HCT116 (cell line): ENCODE results near the gene ZNF197. TPM values are rescaled to one million over a fixed set of nuclear protein-coding genes. Genes with fewer than 3 reads are reported as not detected.

Experiments used
- ATAC-seq: fragments of 200-7000 bp; cut with Tn5 transposase; 2 replicates; pipeline ENCODE4 v1.9.1; 2020; ENCODE audit warnings: mild to moderate bottlenecking, moderate library complexity
- BruUV-seq: library from RNA; stranded (reverse); fragments of 400-500 nt; replicated peaks from 2 replicates; lab custom pipeline; 2021; lab: Mats Ljungman, UMichigan
- CTCF ChIA-PET: fragments of 300-600 bp; sonication (Branson Sonifier 250); formaldehyde crosslinking; loops from one replicate; lab custom pipeline; 2021; ENCODE audit warnings: antibody characterized with exemption; lab: Charles Lee
- POLR2A ChIA-PET: fragments of 300-600, 350-600 bp; sonication (Branson Sonifier 250); formaldehyde crosslinking; loops from one replicate; lab custom pipeline; 2021; ENCODE audit warnings: antibody characterized with exemption; lab: Charles Lee
- RAD21 ChIA-PET, 2 experiments: fragments of 300-600 bp; sonication (Branson Sonifier 250); formaldehyde crosslinking; loops; one replicate each; lab custom pipeline; 2023; ENCODE audit warnings: low total read pairs in 2 of 2; ENCODE audit not compliant: uncharacterized antibody in 2 of 2, unreplicated experiment in 2 of 2, low non-redundant PET in 1 of 2; lab: Charles Lee
- DNase-seq: peaks from one replicate; pipeline ENCODE4 v3.0.0-alpha.2; 2010; ENCODE audit warnings: low read depth, low spot score
- H2AFZ ChIP-seq: fragments of 200-600 bp; shearing (Covaris generic), sonication (generic); 2 replicates; pipeline ENCODE4 v1.6.1; 2017; ENCODE audit warnings: low read depth, mixed run types, mixed read lengths, antibody characterized with exemption, low read length; ENCODE audit not compliant: poor library complexity, severe bottlenecking
- H3K27ac ChIP-seq: 2 replicates; pipeline ENCODE4 v1.5.1; 2012; ENCODE audit warnings: low read depth, low read length
- H3K27me3 ChIP-seq: fragments of 200-600 bp; sonication (generic); 2 replicates; pipeline ENCODE4 v1.6.1; 2016; ENCODE audit warnings: mixed run types, low read length, mixed read lengths; ENCODE audit not compliant: insufficient read depth
- H3K36me3 ChIP-seq, 2 experiments: fragments of 200-500 bp in 1 of 2; fragments of 200-600 bp in 1 of 2; sonication (Bioruptor generic) in 1 of 2; sonication (generic) in 1 of 2; 2 replicates each; pipeline versions ENCODE4 v1.5.1 to v1.6.1; 2014 to 2016; ENCODE audit warnings: low read length in 2 of 2, inconsistent platforms in 1 of 2, mixed read lengths in 1 of 2, mixed run types in 1 of 2; ENCODE audit not compliant: insufficient read depth in 2 of 2, control insufficient read depth in 1 of 2
- H3K4me1 ChIP-seq, 2 experiments: fragments of 200-600 bp in 1 of 2; sonication (generic) in 1 of 2; 2 replicates each; pipeline versions ENCODE4 v1.5.1 to v1.6.1; 2012 to 2017; ENCODE audit warnings: low read length in 2 of 2, inconsistent platforms in 1 of 2, mild to moderate bottlenecking in 1 of 2, mixed read lengths in 1 of 2, mixed run types in 1 of 2, moderate library complexity in 1 of 2; ENCODE audit not compliant: insufficient read depth in 2 of 2, control insufficient read depth in 1 of 2
- H3K4me2 ChIP-seq: fragments of 200-600 bp; sonication (generic); 2 replicates; pipeline ENCODE4 v1.6.1; 2017; ENCODE audit warnings: mixed run types, low read length, mixed read lengths
- H3K4me3 ChIP-seq, 2 experiments: fragments of 200-600 bp in 1 of 2; sonication (generic) in 1 of 2; replicated peaks in 1 of 2; 2 replicates each; pipeline ENCODE4 v1.5.1; 2011 to 2016; ENCODE audit warnings: low read length in 2 of 2, control low read depth in 1 of 2, low read depth in 1 of 2, mild to moderate bottlenecking in 1 of 2, mixed read lengths in 1 of 2, mixed run types in 1 of 2
- H3K79me2 ChIP-seq: fragments of 200-600 bp; sonication (generic); 2 replicates; pipeline ENCODE4 v1.6.1; 2017; ENCODE audit warnings: mild to moderate bottlenecking, mixed run types, low read length, moderate library complexity, mixed read lengths; ENCODE audit not compliant: insufficient read depth
- H3K9ac ChIP-seq: fragments of 200-600 bp; sonication (generic); 2 replicates; pipeline ENCODE4 v1.6.1; 2016; ENCODE audit warnings: low read length, mixed read lengths
- H3K9me2 ChIP-seq: fragments of 200-600 bp; sonication (generic), shearing (Covaris generic); 2 replicates; pipeline ENCODE4 v1.6.1; 2017; ENCODE audit warnings: mixed run types, mild to moderate bottlenecking, moderate library complexity; ENCODE audit not compliant: insufficient read depth
- H3K9me3 ChIP-seq, 2 experiments: fragments of 200-500 bp in 1 of 2; fragments of 200-600 bp in 1 of 2; sonication (Bioruptor generic) in 1 of 2; sonication (generic) in 1 of 2; 2 replicates each; pipeline ENCODE4 v1.6.1; 2014 to 2017; ENCODE audit warnings: low read length in 2 of 2, mixed read lengths in 2 of 2, inconsistent platforms in 1 of 2, low read depth in 1 of 2, mild to moderate bottlenecking in 1 of 2, mixed run types in 1 of 2, moderate library complexity in 1 of 2; ENCODE audit not compliant: control insufficient read depth in 1 of 2, insufficient read depth in 1 of 2
- H4K20me1 ChIP-seq: fragments of 200-600 bp; sonication (generic), shearing (Covaris generic); 2 replicates; pipeline ENCODE4 v1.6.1; 2017; ENCODE audit warnings: mixed run types, mild to moderate bottlenecking, moderate library complexity; ENCODE audit not compliant: insufficient read depth
- CBX3 ChIP-seq: IDR thresholded peaks from 2 replicates; pipeline ENCODE4 v1.6.1; 2012; ENCODE audit warnings: low read depth
- EGR1 ChIP-seq: IDR thresholded peaks from 2 replicates; pipeline ENCODE4 v1.6.1; 2012; ENCODE audit warnings: low read depth
- ELF1 ChIP-seq: IDR thresholded peaks from 2 replicates; pipeline ENCODE4 v1.6.1; 2012; ENCODE audit warnings: low read depth, borderline replicate concordance
- EZH2 ChIP-seq: fragments of 200-600 bp; sonication (generic); IDR thresholded peaks from 2 replicates; pipeline ENCODE4 v1.6.1; 2017; ENCODE audit warnings: antibody characterized with exemption, mixed run types
- EZH2phosphoT487 ChIP-seq: fragments of 200-600 bp; IDR thresholded peaks from 2 replicates; pipeline ENCODE4 v1.6.1; 2018; ENCODE audit warnings: antibody characterized with exemption, borderline replicate concordance
- FOSL1 ChIP-seq: IDR thresholded peaks from 2 replicates; pipeline ENCODE4 v1.6.1; 2012; ENCODE audit warnings: low read depth
- MAX ChIP-seq: IDR thresholded peaks from 2 replicates; pipeline ENCODE4 v1.6.1; 2012
- POLR2A ChIP-seq: IDR thresholded peaks from 2 replicates; pipeline ENCODE4 v1.7.0; 2011; ENCODE audit warnings: borderline replicate concordance; ENCODE audit not compliant: insufficient read depth, insufficient read length; ENCODE audit errors: extremely low read depth
- RAD21 ChIP-seq: IDR thresholded peaks from 2 replicates; pipeline ENCODE4 v1.6.1; 2012; ENCODE audit warnings: low read depth, mild to moderate bottlenecking
- TCF7L2 ChIP-seq: IDR thresholded peaks from 2 replicates; pipeline ENCODE4 v1.7.0; 2011; ENCODE audit warnings: borderline replicate concordance, inconsistent platforms; ENCODE audit not compliant: insufficient read depth, insufficient read length; ENCODE audit errors: extremely low read depth
- YY1 ChIP-seq: IDR thresholded peaks from 2 replicates; pipeline ENCODE4 v1.6.1; 2011; ENCODE audit warnings: low read length, low read depth, moderate library complexity, mild to moderate bottlenecking; ENCODE audit not compliant: insufficient replicate concordance; ENCODE audit errors: extremely low read depth
- ZFX ChIP-seq: fragments of 450-650 bp; IDR thresholded peaks from 2 replicates; pipeline ENCODE4 v1.6.1; 2017
- ZNF274 ChIP-seq: fragments of 200-500 bp; sonication (Bioruptor generic); IDR thresholded peaks from 2 replicates; pipeline ENCODE4 v1.6.1; 2014; ENCODE audit warnings: mild to moderate bottlenecking, low read depth, low read length, inconsistent platforms
- intact Hi-C: fragments of 100-400 bp; cut with micrococcal nuclease; formaldehyde crosslinking; loops from 2 replicates; pipeline ENCODE4 v1.10.0; 2022
- total RNA-seq: library from RNA; stranded (reverse); gene quantifications from one replicate; pipeline ENCODE4 v1.2.1, GENCODE V29; 2021; ENCODE audit not compliant: unreplicated experiment
- TF ChIP-seq, protein P1 (sequence below): IDR thresholded peaks from 2 replicates; pipeline ENCODE4 v1.6.1; 2011; ENCODE audit warnings: mild to moderate bottlenecking, low read length, moderate library complexity; ENCODE audit not compliant: insufficient replicate concordance; ENCODE audit errors: extremely low read depth
- TF ChIP-seq, protein P2 (sequence below): IDR thresholded peaks from 2 replicates; pipeline ENCODE4 v1.6.1; 2012; ENCODE audit warnings: low read depth

ZNF197 gene
- total RNA-seq, 1 experiment from 2014 or later: 16.5 TPM

DNA sequence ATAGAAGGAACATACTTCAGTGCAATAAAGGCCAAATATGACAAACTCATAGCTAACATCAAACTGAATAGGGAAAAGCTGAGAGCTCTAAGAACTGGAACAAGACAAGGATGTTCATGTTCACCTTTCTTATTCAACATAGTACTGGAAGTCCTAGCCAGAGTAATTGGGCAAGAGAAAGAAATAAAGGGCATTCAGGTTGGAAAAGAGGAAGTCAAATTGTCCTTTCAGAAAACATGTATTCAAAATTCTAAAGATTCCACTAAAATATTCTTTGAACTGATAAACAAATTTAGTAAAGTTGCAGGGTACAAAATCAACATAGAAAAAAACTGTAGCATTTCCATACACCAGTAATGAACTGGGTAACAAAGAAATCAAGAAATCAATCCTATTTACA is 12.2 kb upstream of the ZNF197 start:
- Histone ChIP-seq H3K9me2 (no peaks in the 10 kb centered on the region), H4K20me1 (no peaks in the 10 kb centered on the region), H3K4me1 (no peaks in the 10 kb centered on the region), H2AFZ (no peak overlapping the region), H3K4me3 (no peak overlapping the region), H3K9me3 (no peaks in the 10 kb centered on the region), H3K79me2 (no peaks in the 10 kb centered on the region), H3K27ac (no peak overlapping the region), H3K36me3 (no peaks in the 10 kb centered on the region), H3K27me3 (no peaks in the 10 kb centered on the region), H3K9ac (no peak overlapping the region), H3K4me2 (no peak overlapping the region)
- ChIA-PET RAD21 (no interaction called here), CTCF (no interaction called here), POLR2A (no interaction called here)
- TF ChIP-seq FOSL1 (no peak), EZH2phosphoT487 (no peak), MAX (no peak), YY1 (no peak), TCF7L2 (no peak)
- TF ChIP-seq, protein P1, sequence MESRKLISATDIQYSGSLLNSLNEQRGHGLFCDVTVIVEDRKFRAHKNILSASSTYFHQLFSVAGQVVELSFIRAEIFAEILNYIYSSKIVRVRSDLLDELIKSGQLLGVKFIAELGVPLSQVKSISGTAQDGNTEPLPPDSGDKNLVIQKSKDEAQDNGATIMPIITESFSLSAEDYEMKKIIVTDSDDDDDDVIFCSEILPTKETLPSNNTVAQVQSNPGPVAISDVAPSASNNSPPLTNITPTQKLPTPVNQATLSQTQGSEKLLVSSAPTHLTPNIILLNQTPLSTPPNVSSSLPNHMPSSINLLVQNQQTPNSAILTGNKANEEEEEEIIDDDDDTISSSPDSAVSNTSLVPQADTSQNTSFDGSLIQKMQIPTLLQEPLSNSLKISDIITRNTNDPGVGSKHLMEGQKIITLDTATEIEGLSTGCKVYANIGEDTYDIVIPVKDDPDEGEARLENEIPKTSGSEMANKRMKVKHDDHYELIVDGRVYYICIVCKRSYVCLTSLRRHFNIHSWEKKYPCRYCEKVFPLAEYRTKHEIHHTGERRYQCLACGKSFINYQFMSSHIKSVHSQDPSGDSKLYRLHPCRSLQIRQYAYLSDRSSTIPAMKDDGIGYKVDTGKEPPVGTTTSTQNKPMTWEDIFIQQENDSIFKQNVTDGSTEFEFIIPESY: no peak
- BruUV-seq: no TSS peak
- ATAC-seq: no peak
- no peak for DNase-seq
- intact Hi-C loops: no loop called here

GRCh38 chr3:44628716-44629115 is 3.9 kb downstream of the ZNF197 start:
- no peak for DNase-seq
- Histone ChIP-seq H3K9ac (no peak overlapping the region), H3K27me3 (no peaks in the 10 kb centered on the region), H3K27ac (no peak overlapping the region), H3K79me2 (peaks cover 47% of the 10 kb centered on the region), H3K4me1 (peaks cover 2 to 15% of the 10 kb centered on the region in 2 experiments; a peak in 3 of 4 replicates), H3K9me3 (no peaks in the 10 kb centered on the region), H2AFZ (no peak overlapping the region), H3K4me2 (no peak overlapping the region), H3K36me3 (peaks cover 23% of the 10 kb centered on the region in 2 experiments), H3K4me3 (no peak overlapping the region), H3K9me2 (no peaks in the 10 kb centered on the region), H4K20me1 (no peaks in the 10 kb centered on the region)
- no TSS peak for BruUV-seq
- ChIA-PET POLR2A (no interaction called here), CTCF (no interaction called here), RAD21 (no interaction called here)
- no peak for ATAC-seq
- intact Hi-C loops: loop anchor here (10.0 kb wide), 2 partner anchors 154 to 304 kb away; partner anchors contain the start of gene ZNF445
- TF ChIP-seq CBX3: no peak
- TF ChIP-seq ZFX: no peak
- no peak for TF ChIP-seq TCF7L2
- TF ChIP-seq EGR1: no peak
- TF ChIP-seq ZNF274: no peak
- no peak for TF ChIP-seq RAD21
- no peak for TF ChIP-seq ELF1
- no peak for TF ChIP-seq YY1
- no peak for TF ChIP-seq MAX
- TF ChIP-seq, protein P2, sequence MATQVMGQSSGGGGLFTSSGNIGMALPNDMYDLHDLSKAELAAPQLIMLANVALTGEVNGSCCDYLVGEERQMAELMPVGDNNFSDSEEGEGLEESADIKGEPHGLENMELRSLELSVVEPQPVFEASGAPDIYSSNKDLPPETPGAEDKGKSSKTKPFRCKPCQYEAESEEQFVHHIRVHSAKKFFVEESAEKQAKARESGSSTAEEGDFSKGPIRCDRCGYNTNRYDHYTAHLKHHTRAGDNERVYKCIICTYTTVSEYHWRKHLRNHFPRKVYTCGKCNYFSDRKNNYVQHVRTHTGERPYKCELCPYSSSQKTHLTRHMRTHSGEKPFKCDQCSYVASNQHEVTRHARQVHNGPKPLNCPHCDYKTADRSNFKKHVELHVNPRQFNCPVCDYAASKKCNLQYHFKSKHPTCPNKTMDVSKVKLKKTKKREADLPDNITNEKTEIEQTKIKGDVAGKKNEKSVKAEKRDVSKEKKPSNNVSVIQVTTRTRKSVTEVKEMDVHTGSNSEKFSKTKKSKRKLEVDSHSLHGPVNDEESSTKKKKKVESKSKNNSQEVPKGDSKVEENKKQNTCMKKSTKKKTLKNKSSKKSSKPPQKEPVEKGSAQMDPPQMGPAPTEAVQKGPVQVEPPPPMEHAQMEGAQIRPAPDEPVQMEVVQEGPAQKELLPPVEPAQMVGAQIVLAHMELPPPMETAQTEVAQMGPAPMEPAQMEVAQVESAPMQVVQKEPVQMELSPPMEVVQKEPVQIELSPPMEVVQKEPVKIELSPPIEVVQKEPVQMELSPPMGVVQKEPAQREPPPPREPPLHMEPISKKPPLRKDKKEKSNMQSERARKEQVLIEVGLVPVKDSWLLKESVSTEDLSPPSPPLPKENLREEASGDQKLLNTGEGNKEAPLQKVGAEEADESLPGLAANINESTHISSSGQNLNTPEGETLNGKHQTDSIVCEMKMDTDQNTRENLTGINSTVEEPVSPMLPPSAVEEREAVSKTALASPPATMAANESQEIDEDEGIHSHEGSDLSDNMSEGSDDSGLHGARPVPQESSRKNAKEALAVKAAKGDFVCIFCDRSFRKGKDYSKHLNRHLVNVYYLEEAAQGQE: no peak
- TF ChIP-seq POLR2A: no peak
- TF ChIP-seq EZH2phosphoT487: no peak
- no peak for TF ChIP-seq EZH2
